GM23338 (cell line): Measurements from ENCODE around the gene PCDHA10. TPM values are rescaled to one million over a fixed set of nuclear protein-coding genes. Genes with fewer than 3 reads are reported as not detected.
A peak's percentile ranks its signal among the peaks of the same experiment; 100 is the strongest.

Source experiments
- ATAC-seq: fragments of 200-7000 bp; cut with Tn5 transposase; 3 replicates; pipeline ENCODE4 v1.9.1; 2020
- DNase-seq: peaks from one replicate; pipeline ENCODE4 v3.0.0-alpha.2; 2015; ENCODE audit warnings: low spot score
- H2AFZ ChIP-seq: fragments of 200-600 bp; sonication (generic); 2 replicates; pipeline ENCODE4 v1.8.0; 2016; ENCODE audit warnings: antibody characterized with exemption, mild to moderate bottlenecking, moderate library complexity
- H3F3A ChIP-seq: fragments of 200-600 bp; sonication (generic); replicated peaks from 2 replicates; pipeline ENCODE4 v1.8.0; 2017; ENCODE audit warnings: antibody characterized with exemption, mixed run types, low read depth
- H3K27ac ChIP-seq: fragments of 200-600 bp; sonication (generic); 2 replicates; pipeline ENCODE4 v1.6.1; 2016; ENCODE audit warnings: low read depth
- H3K27me3 ChIP-seq: fragments of 200-600 bp; sonication (generic); 2 replicates; pipeline ENCODE4 v1.8.0; 2016; ENCODE audit warnings: mild to moderate bottlenecking, mixed run types, moderate library complexity; ENCODE audit not compliant: insufficient read depth
- H3K36me3 ChIP-seq: fragments of 200-600 bp; sonication (generic); 2 replicates; pipeline ENCODE4 v1.8.0; 2016; ENCODE audit warnings: mild to moderate bottlenecking; ENCODE audit not compliant: insufficient read depth
- H3K4me1 ChIP-seq: fragments of 200-600 bp; sonication (generic); 2 replicates; pipeline ENCODE4 v1.8.0; 2016; ENCODE audit warnings: mild to moderate bottlenecking, moderate library complexity; ENCODE audit not compliant: insufficient read depth
- H3K4me2 ChIP-seq: fragments of 200-600 bp; sonication (generic); 2 replicates; pipeline ENCODE4 v1.7.1; 2017; ENCODE audit warnings: mixed run types
- H3K4me3 ChIP-seq: fragments of 200-600 bp; sonication (generic); 2 replicates; pipeline ENCODE4 v1.6.1; 2016; ENCODE audit warnings: mixed run types
- H3K79me2 ChIP-seq: fragments of 200-600 bp; sonication (generic); replicated peaks from 2 replicates; pipeline ENCODE4 v1.8.0; 2017; ENCODE audit warnings: mild to moderate bottlenecking; ENCODE audit not compliant: insufficient read depth
- H3K9me2 ChIP-seq: fragments of 200-600 bp; sonication (generic); 2 replicates; pipeline ENCODE4 v1.8.0; 2017; ENCODE audit not compliant: insufficient read depth
- H4K20me1 ChIP-seq: fragments of 200-600 bp; sonication (generic); replicated peaks from 2 replicates; pipeline ENCODE4 v1.8.0; 2017; ENCODE audit warnings: mild to moderate bottlenecking; ENCODE audit not compliant: insufficient read depth
- H3K27ac Mint-ChIP-seq: 2 replicates; pipeline ENCODE4 v1.8.0; 2020; ENCODE audit warnings: inconsistent platforms, mild to moderate bottlenecking, moderate library complexity, mixed read lengths
- H3K27me3 Mint-ChIP-seq: 3 replicates; pipeline ENCODE4 v1.8.0; 2022; ENCODE audit warnings: low read depth, mild to moderate bottlenecking, moderate library complexity, mixed read lengths, inconsistent platforms; ENCODE audit not compliant: insufficient read depth, poor library complexity
- H3K36me3 Mint-ChIP-seq: 3 replicates; pipeline ENCODE4 v1.8.0; 2021; ENCODE audit warnings: low read depth, mild to moderate bottlenecking, inconsistent platforms, moderate library complexity, mixed read lengths
- H3K4me1 Mint-ChIP-seq: 3 replicates; pipeline ENCODE4 v1.8.0; 2020; ENCODE audit warnings: mild to moderate bottlenecking, inconsistent platforms, mixed read lengths
- H3K4me3 Mint-ChIP-seq: 3 replicates; pipeline ENCODE4 v1.8.0; 2021; ENCODE audit warnings: moderate library complexity, mild to moderate bottlenecking, inconsistent platforms, mixed read lengths
- H3K9me3 Mint-ChIP-seq: 3 replicates; pipeline ENCODE4 v1.8.0; 2020; ENCODE audit warnings: moderate library complexity, mild to moderate bottlenecking, inconsistent platforms, mixed read lengths
- CTCF ChIP-seq, 2 experiments: fragments of 200-600 bp in 1 of 2; sonication (generic) in 1 of 2; conservative IDR thresholded peaks; 2 replicates each; pipeline versions ENCODE4 v1.5.1 to v1.6.1; 2016 to 2017; ENCODE audit warnings: antibody characterized with exemption in 2 of 2, low read depth in 2 of 2, mild to moderate bottlenecking in 2 of 2, moderate library complexity in 1 of 2
- ETS1 ChIP-seq: IDR thresholded peaks from 2 replicates; pipeline ENCODE4 v1.6.1; 2016; ENCODE audit warnings: antibody characterized with exemption
- JUNB ChIP-seq: IDR thresholded peaks from one replicate; pipeline ENCODE4 v1.6.1; 2016; ENCODE audit warnings: antibody characterized with exemption; ENCODE audit not compliant: unreplicated experiment
- ZNF462 ChIP-seq: fragments of 250-450 bp; sonication (Bioruptor Pico); IDR thresholded peaks from 2 replicates; pipeline ENCODE4 v1.5.0; 2020; ENCODE audit warnings: mild to moderate bottlenecking, moderate library complexity
- polyA plus RNA-seq: library from polyadenylated mRNA; unstranded; fragments of >200 nt; fragmentation: Nextera tagmentation; extraction: Ambion mirVana; gene quantifications from 2 replicates; pipeline ENCODE4 v1.2.1, GENCODE V29; 2016
- total RNA-seq: library from RNA; depleted of rRNA; stranded (reverse); fragments of >200 nt; shearing (Covaris generic); gene quantifications from 2 replicates; pipeline ENCODE4 v1.2.3, GENCODE V29; 2014

PCDHA10 gene
- total and polyA plus RNA-seq, 2 experiments from 2014 or later = 3.9 to 11.6 TPM

- TF ChIP-seq ZNF462 (CRISPR knock-in tag) (no peak), JUNB (no peak)
Measured at GRCh38 chr5:140823475-140823874, 32.2 kb upstream of the PCDHA10 start (continued).

- no peaks in the 10 kb centered on the region for H3F3A ChIP-seq
- no peak within 1 kb of the TSS for H3K27ac ChIP-seq
- no peaks in the 10 kb centered on the region; the same call in 2 of the 3 replicates for H3K4me1 Mint-ChIP-seq
- H3K9me2 ChIP-seq = no peaks in the 10 kb centered on the region
- H3K4me2 ChIP-seq = no peak within 1 kb of the TSS
- no peaks in the 10 kb centered on the region for H3K36me3 ChIP-seq
- H2AFZ ChIP-seq = no peak within 1 kb of the TSS
- ATAC-seq (peak; percentile 28; the same call in 1 of the 3 replicates), DNase-seq (no peak)
- H3K36me3 Mint-ChIP-seq = peaks cover 18% of the 10 kb centered on the region
- peaks cover 2% of the 10 kb centered on the region for H3K27me3 Mint-ChIP-seq
- H3K9me3 Mint-ChIP-seq = peaks cover 5% of the 10 kb centered on the region; the same call in 2 of the 3 replicates
- no peaks in the 10 kb centered on the region for H3K79me2 ChIP-seq
- H3K4me3 ChIP-seq = peak within 1 kb of the TSS; percentile 37; the same call in 1 of the 2 replicates
- peak within 1 kb of the TSS; percentile 68 for H3K4me3 Mint-ChIP-seq
- H4K20me1 ChIP-seq = no peaks in the 10 kb centered on the region
- H3K27ac Mint-ChIP-seq = no peak within 1 kb of the TSS
- no peaks in the 10 kb centered on the region for H3K27me3 ChIP-seq
- H3K4me1 ChIP-seq = no peaks in the 10 kb centered on the region
- no peak for TF ChIP-seq ETS1
- TF ChIP-seq CTCF (conservative IDR thresholded peaks at IDR 0.05; ENCODE audit: low read depth in 2 of 2) = peak; percentile 29 to 31; a peak in 3 of 4 replicates
Measured at GRCh38 chr5:140827704-140828361, 27.9 kb upstream of the PCDHA10 start, which contains the start of gene PCDHA6. TSS of gene PCDHA6 (plus strand) at chr5:140827960. CDS start at chr5:140828092, 132 bp downstream.
